ENCODE measurements around the gene NQO1.
"Not testable (repeated sequence)": the region's sequence is repeated elsewhere in the genome, so short reads cannot be mapped to it uniquely, and the experiment has no call there.

NQO1 gene

GRCh38 chr16:69741951-69742904 lies 15.9 kb upstream of the NQO1 start:
- DNase-seq, result no peak

GRCh38 chr16:69741519-69741918 lies 15.2 kb upstream of the NQO1 start:
- no peak for DNase-seq

GRCh38 chr16:69732101-69732500 lies 5.7 kb upstream of the NQO1 start:
- DNase-seq, result no peak

- DNase-seq, result not testable (repeated sequence)
Observed at GRCh38 chr16:69731280-69731679, 4.9 kb upstream of the NQO1 start.

GRCh38 chr16:69729030-69729429 lies 2.7 kb upstream of the NQO1 start:
- not testable (repeated sequence) for DNase-seq

- DNase-seq, result peak; percentile 4
Observed at GRCh38 chr16:69727916-69728270, 1.5 kb upstream of the NQO1 start.

- no peak for DNase-seq
Observed at GRCh38 chr16:69725480-69726312, 664 bp downstream of the NQO1 start.

- DNase-seq, result no peak
Observed at GRCh38 chr16:69724981-69725479, 1.3 kb downstream of the NQO1 start.

GRCh38 chr16:69724414-69724873 lies 1.9 kb downstream of the NQO1 start:
- DNase-seq, result no peak

- no peak for DNase-seq
Observed at GRCh38 chr16:69721441-69721957, 4.9 kb downstream of the NQO1 start.

- DNase-seq, result no peak
Observed at GRCh38 chr16:69720822-69721430, 5.4 kb downstream of the NQO1 start.

- no peak for DNase-seq
Observed at GRCh38 chr16:69718111-69718764, 8.1 kb downstream of the NQO1 start.

- DNase-seq, result no peak
Observed at GRCh38 chr16:69717066-69717465, 9.3 kb downstream of the NQO1 start.

GRCh38 chr16:69712914-69713581 lies 13.3 kb downstream of the NQO1 start:
- DNase-seq, result no peak

- no peak for DNase-seq
Observed at GRCh38 chr16:69712277-69712676, 14.1 kb downstream of the NQO1 start.

- no peak for DNase-seq
Observed at GRCh38 chr16:69711115-69711740, 15.1 kb downstream of the NQO1 start.

GRCh38 chr16:69709456-69710084 lies 16.8 kb downstream of the NQO1 start:
- peak; percentile 67 for DNase-seq

- DNase-seq, result no peak
Observed at GRCh38 chr16:69707920-69708683, 18.3 kb downstream of the NQO1 start.

GRCh38 chr16:69706975-69707340 lies 19.4 kb downstream of the NQO1 start:
- no peak for DNase-seq
